GM21423 (cell line): Measurements from ENCODE around the gene GFOD2.
A peak's percentile ranks its signal among the peaks of the same experiment; 100 is the strongest.
"Not testable (repeated sequence)": the region's sequence is repeated elsewhere in the genome, so short reads cannot be mapped to it uniquely, and the experiment has no call there.

Experiments used
- ATAC-seq: cut with Tn5 transposase; IDR thresholded peaks from one replicate; pipeline ENCODE4 v1.9.1; 2021; ENCODE audit warnings: mild to moderate bottlenecking, moderate library complexity; ENCODE audit not compliant: unreplicated experiment

The GFOD2 gene

GRCh38 chr16:67719048-67719777 is at the start of gene GFOD2:
GFOD2 (minus strand) TSS chr16:67719316; CDS start chr16:67685715, 33,601 bp downstream.
- peak; percentile 79 for ATAC-seq

- no peak for ATAC-seq
Observed at GRCh38 chr16:67767953-67768352, 48.8 kb upstream of the GFOD2 start.

- ATAC-seq = no peak
Observed at GRCh38 chr16:67766291-67766690, 47.2 kb upstream of the GFOD2 start.

GRCh38 chr16:67764158-67764667 is 45.1 kb upstream of the GFOD2 start:
- no peak for ATAC-seq

- ATAC-seq = no peak
Observed at GRCh38 chr16:67763066-67763465, 44.0 kb upstream of the GFOD2 start.

GRCh38 chr16:67762385-67762784 is 43.3 kb upstream of the GFOD2 start:
- ATAC-seq = no peak

GRCh38 chr16:67761924-67762323 is 42.8 kb upstream of the GFOD2 start:
- no peak for ATAC-seq

- ATAC-seq = no peak
Observed at GRCh38 chr16:67760956-67761230, 41.8 kb upstream of the GFOD2 start.

- no peak for ATAC-seq
Observed at GRCh38 chr16:67760206-67760955, 41.3 kb upstream of the GFOD2 start.

- no peak for ATAC-seq
Observed at GRCh38 chr16:67758966-67759365, 39.9 kb upstream of the GFOD2 start.

- ATAC-seq = no peak
Observed at GRCh38 chr16:67758006-67758405, 38.9 kb upstream of the GFOD2 start.

GRCh38 chr16:67752641-67753040 is 33.5 kb upstream of the GFOD2 start:
- ATAC-seq = no peak

GRCh38 chr16:67751331-67751730 is 32.2 kb upstream of the GFOD2 start:
- not testable (repeated sequence) for ATAC-seq

GRCh38 chr16:67750466-67750865 is 31.4 kb upstream of the GFOD2 start:
- ATAC-seq = peak; percentile 59

GRCh38 chr16:67749436-67750078 is 30.4 kb upstream of the GFOD2 start:
- ATAC-seq = no peak

GRCh38 chr16:67748834-67749233 is 29.7 kb upstream of the GFOD2 start:
- ATAC-seq = no peak

GRCh38 chr16:67746846-67747245 is 27.7 kb upstream of the GFOD2 start:
- ATAC-seq = no peak

GRCh38 chr16:67741118-67741517 is 22.0 kb upstream of the GFOD2 start:
- no peak for ATAC-seq

GRCh38 chr16:67740391-67740790 is 21.3 kb upstream of the GFOD2 start:
- ATAC-seq = no peak

GRCh38 chr16:67736858-67737257 is 17.7 kb upstream of the GFOD2 start:
- ATAC-seq = no peak

- no peak for ATAC-seq
Observed at GRCh38 chr16:67734731-67735201, 15.7 kb upstream of the GFOD2 start.
